H1 (cell line): ENCODE results near the gene ABCB11. TPM values are rescaled to one million over a fixed set of nuclear protein-coding genes. Genes with fewer than 3 reads are reported as not detected.

Source experiments
- CTCF ChIA-PET: fragments of 300-600 bp; sonication (Branson Sonifier 250); formaldehyde crosslinking; loops from one replicate; lab custom pipeline; 2021; ENCODE audit not compliant: partially characterized antibody; lab: Charles Lee
- POLR2A ChIA-PET: fragments of 300-600 bp; sonication (Branson Sonifier 250); formaldehyde crosslinking; loops from one replicate; lab custom pipeline; 2021; ENCODE audit warnings: inconsistent platforms; ENCODE audit not compliant: partially characterized antibody; lab: Charles Lee
- DNase-seq, 2 experiments: peaks; one replicate each; pipeline versions ENCODE4 v3.0.0 to v3.0.0-alpha.2; 2010 to 2022; ENCODE audit warnings: low spot score in 2 of 2, low read depth in 1 of 2, mixed read lengths in 1 of 2
- FAIRE-seq: peaks from 2 replicates; lab custom pipeline; 2011; peaks lifted over from hg19 to GRCh38; lab: Jason Lieb, UNC
- H2AFZ ChIP-seq: 2 replicates; pipeline ENCODE4 v1.8.1; 2012; ENCODE audit warnings: low read length, inconsistent platforms
- H2AK5ac ChIP-seq: 2 replicates; pipeline ENCODE4 v1.6.1; 2013; ENCODE audit warnings: low read depth, low read length
- H2BK120ac ChIP-seq: replicated peaks from 2 replicates; pipeline ENCODE3; 2013; ENCODE audit warnings: low read depth, low read length, inconsistent platforms
- H2BK12ac ChIP-seq: 2 replicates; pipeline ENCODE4 v1.6.1; 2013; ENCODE audit warnings: low read depth, low read length
- H2BK15ac ChIP-seq: 2 replicates; pipeline ENCODE4 v1.6.1; 2013; ENCODE audit warnings: low read length
- H2BK20ac ChIP-seq: 2 replicates; pipeline ENCODE4 v1.6.1; 2013; ENCODE audit warnings: low read length
- H2BK5ac ChIP-seq: 2 replicates; pipeline ENCODE4 v1.6.1; 2013; ENCODE audit warnings: low read depth, low read length
- H3K14ac ChIP-seq: 2 replicates; pipeline ENCODE4 v1.6.1; 2013; ENCODE audit warnings: inconsistent platforms; ENCODE audit not compliant: insufficient read length
- H3K18ac ChIP-seq: 2 replicates; pipeline ENCODE4 v1.6.1; 2013; ENCODE audit warnings: low read length; ENCODE audit errors: extremely low read depth
- H3K23ac ChIP-seq: 2 replicates; pipeline ENCODE4 v1.6.1; 2013; ENCODE audit warnings: inconsistent platforms; ENCODE audit not compliant: insufficient read length
- H3K23me2 ChIP-seq: 2 replicates; pipeline ENCODE4 v1.6.1; 2013; ENCODE audit warnings: low read depth, low read length
- H3K27ac ChIP-seq: 2 replicates; pipeline ENCODE4 v1.6.1; 2011; ENCODE audit warnings: low read depth, low read length, inconsistent platforms
- H3K27me3 ChIP-seq, 4 experiments: replicated peaks in 1 of 4; 1 replicate in 1 of 4; 2 replicates in 3 of 4; pipeline versions ENCODE4 v1.6.1 to v1.8.1; 2011 to 2013; ENCODE audit warnings: low read length in 3 of 4, mild to moderate bottlenecking in 3 of 4, inconsistent platforms in 2 of 4, mixed read lengths in 2 of 4, moderate library complexity in 1 of 4; ENCODE audit not compliant: control insufficient read depth in 3 of 4, insufficient read depth in 3 of 4; ENCODE audit errors: extremely low read depth in 1 of 4
- H3K36me3 ChIP-seq, 4 experiments: 2 replicates each; pipeline versions ENCODE4 v1.6.1 to v1.8.1; 2011 to 2013; ENCODE audit warnings: mild to moderate bottlenecking in 4 of 4, low read length in 3 of 4, moderate library complexity in 2 of 4, control low read depth in 1 of 4, inconsistent platforms in 1 of 4; ENCODE audit not compliant: insufficient read depth in 4 of 4, control insufficient read depth in 2 of 4
- H3K4ac ChIP-seq: replicated peaks from 2 replicates; pipeline ENCODE3; 2013; ENCODE audit warnings: low read length, low read depth, mixed read lengths, inconsistent platforms; ENCODE audit not compliant: insufficient read length
- H3K4me1 ChIP-seq, 4 experiments: replicated peaks in 1 of 4; 1 replicate in 1 of 4; 2 replicates in 3 of 4; pipeline versions ENCODE4 v1.6.1 to v1.8.1; 2011 to 2013; ENCODE audit warnings: low read length in 3 of 4, inconsistent platforms in 2 of 4, mixed read lengths in 1 of 4; ENCODE audit not compliant: insufficient read depth in 4 of 4, control insufficient read depth in 3 of 4
- H3K4me2 ChIP-seq, 2 experiments: 2 replicates each; pipeline versions ENCODE4 v1.6.1 to v1.8.1; 2011 to 2013; ENCODE audit warnings: low read depth in 2 of 2, low read length in 2 of 2, control low read depth in 1 of 2, inconsistent platforms in 1 of 2, mild to moderate bottlenecking in 1 of 2; ENCODE audit not compliant: insufficient read depth in 1 of 2
- H3K4me3 ChIP-seq, 4 experiments: fragments of 200-600, 300-600 bp in 1 of 4; sonication (generic), shearing (Covaris generic), sonication (Bioruptor Twin) in 1 of 4; 2 replicates each; pipeline versions ENCODE4 v1.5.1 to v1.8.1; 2011 to 2016; ENCODE audit warnings: low read length in 4 of 4, low read depth in 3 of 4, control low read depth in 2 of 4, inconsistent platforms in 2 of 4, mild to moderate bottlenecking in 2 of 4, mixed read lengths in 1 of 4, moderate library complexity in 1 of 4; ENCODE audit not compliant: insufficient read depth in 2 of 4; ENCODE audit errors: extremely low read depth in 1 of 4
- H3K56ac ChIP-seq: replicated peaks from 2 replicates; pipeline ENCODE3; 2013; ENCODE audit warnings: low read depth, mild to moderate bottlenecking, mixed read lengths, low read length, inconsistent platforms; ENCODE audit not compliant: insufficient read length
- H3K79me1 ChIP-seq: 2 replicates; pipeline ENCODE4 v1.6.1; 2013; ENCODE audit warnings: low read depth, low read length, control low read depth
- H3K79me2 ChIP-seq, 2 experiments: 2 replicates each; pipeline versions ENCODE4 v1.6.1 to v1.8.1; 2012 to 2013; ENCODE audit warnings: low read length in 2 of 2, mild to moderate bottlenecking in 2 of 2, inconsistent platforms in 1 of 2; ENCODE audit not compliant: insufficient read depth in 2 of 2, control insufficient read depth in 1 of 2
- H3K9ac ChIP-seq, 4 experiments: replicated peaks in 1 of 4; 1 replicate in 1 of 4; 2 replicates in 3 of 4; pipeline versions ENCODE4 v1.6.1 to v1.8.1; 2011 to 2013; ENCODE audit warnings: low read depth in 3 of 4, low read length in 3 of 4, control low read depth in 2 of 4, mild to moderate bottlenecking in 2 of 4, moderate library complexity in 2 of 4, inconsistent platforms in 1 of 4; ENCODE audit errors: extremely low read depth in 1 of 4
- H3K9me3 ChIP-seq, 2 experiments: 2 replicates each; pipeline versions ENCODE4 v1.6.1 to v1.8.1; 2012 to 2013; ENCODE audit warnings: mild to moderate bottlenecking in 2 of 2, moderate library complexity in 2 of 2, control low read depth in 1 of 2, inconsistent platforms in 1 of 2, low read depth in 1 of 2, low read length in 1 of 2, mixed read lengths in 1 of 2; ENCODE audit not compliant: insufficient read depth in 2 of 2
- H4K20me1 ChIP-seq, 2 experiments: replicated peaks in 1 of 2; 2 replicates each; pipeline versions ENCODE3 to v1.8.1; 2011 to 2013; ENCODE audit warnings: inconsistent platforms in 2 of 2, low read length in 2 of 2, mild to moderate bottlenecking in 1 of 2; ENCODE audit not compliant: insufficient read depth in 2 of 2, control insufficient read depth in 1 of 2
- H4K5ac ChIP-seq: 2 replicates; pipeline ENCODE4 v1.6.1; 2013; ENCODE audit warnings: low read length, low read depth, mixed read lengths, inconsistent platforms; ENCODE audit not compliant: insufficient read length
- H4K8ac ChIP-seq: 2 replicates; pipeline ENCODE4 v1.8.0; 2013; ENCODE audit warnings: mild to moderate bottlenecking, moderate library complexity, low read length, inconsistent platforms; ENCODE audit not compliant: insufficient read depth; ENCODE audit errors: extremely low read depth
- H4K91ac ChIP-seq: replicated peaks from 2 replicates; pipeline ENCODE3; 2013; ENCODE audit warnings: low read length, mixed read lengths, inconsistent platforms; ENCODE audit not compliant: insufficient read length
- BRCA1 ChIP-seq: IDR thresholded peaks from 2 replicates; pipeline ENCODE4 v1.6.1; 2012; ENCODE audit warnings: low read depth, low read length, improper control_type of control experiment
- CEBPB ChIP-seq: IDR thresholded peaks from 2 replicates; pipeline ENCODE4 v1.6.1; 2012; ENCODE audit warnings: low read depth, low read length
- E2F6 ChIP-seq: IDR thresholded peaks from 2 replicates; pipeline ENCODE4 v1.6.1; 2012; ENCODE audit warnings: inconsistent platforms
- EZH2 ChIP-seq: fragments of 200-600 bp; sonication (generic); IDR thresholded peaks from 2 replicates; pipeline ENCODE4 v1.7.1; 2012; ENCODE audit warnings: low read depth, mild to moderate bottlenecking, moderate library complexity, low read length, inconsistent platforms; ENCODE audit not compliant: severe bottlenecking
- MAFK ChIP-seq: IDR thresholded peaks from 2 replicates; pipeline ENCODE4 v1.6.1; 2012; ENCODE audit warnings: low read depth, mild to moderate bottlenecking, improper control_type of control experiment, low read length
- MAX ChIP-seq: IDR thresholded peaks from 2 replicates; pipeline ENCODE4 v1.6.1; 2012; ENCODE audit warnings: inconsistent platforms
- PHF8 ChIP-seq: fragments of 200-600 bp; sonication (generic); conservative IDR thresholded peaks from 2 replicates; pipeline ENCODE4 v1.7.1; 2012; ENCODE audit warnings: low read depth, mild to moderate bottlenecking, inconsistent platforms, low read length, moderate library complexity
- POLR2AphosphoS5 ChIP-seq: IDR thresholded peaks from 2 replicates; pipeline ENCODE4 v1.6.1; 2011; ENCODE audit warnings: low read depth, low read length
- POU5F1 ChIP-seq: IDR thresholded peaks from 2 replicates; pipeline ENCODE4 v1.6.1; 2011; ENCODE audit warnings: low read depth, mild to moderate bottlenecking, low read length, moderate library complexity
- RXRA ChIP-seq: IDR thresholded peaks from 2 replicates; pipeline ENCODE4 v1.6.1; 2011; ENCODE audit warnings: low read depth, mild to moderate bottlenecking, low read length, moderate library complexity; ENCODE audit not compliant: insufficient read depth
- SIN3A ChIP-seq, 2 experiments: IDR thresholded peaks in 1 of 2; conservative IDR thresholded peaks in 1 of 2; 2 replicates each; pipeline ENCODE4 v1.6.1; 2011 to 2012; ENCODE audit warnings: low read length in 2 of 2, improper control_type of control experiment in 1 of 2, low read depth in 1 of 2, mild to moderate bottlenecking in 1 of 2
- SIRT6 ChIP-seq: IDR thresholded peaks from one replicate; pipeline ENCODE4 v1.7.1; 2012; ENCODE audit warnings: low read length, inconsistent platforms
- SP4 ChIP-seq: IDR thresholded peaks from 2 replicates; pipeline ENCODE4 v1.6.1; 2012; ENCODE audit warnings: low read length, inconsistent platforms
- TEAD4 ChIP-seq: IDR thresholded peaks from 2 replicates; pipeline ENCODE4 v1.6.1; 2012; ENCODE audit warnings: low read depth, low read length, inconsistent platforms, mixed read lengths
- YY1 ChIP-seq: IDR thresholded peaks from 2 replicates; pipeline ENCODE4 v1.6.1; 2011; ENCODE audit warnings: low read depth, mild to moderate bottlenecking, low read length
- WGBS, 2 experiments: shearing (Covaris generic) in 1 of 2; methylation state at CpG; one replicate each; pipeline versions ENCODE4 v1.1.6 to v1.1.7; 2013 to 2015; ENCODE audit warnings: low lambda C conversion rate in 2 of 2, mixed read lengths in 2 of 2, inconsistent platforms in 1 of 2, low coverage in 1 of 2, missing lambda C conversion rate in 1 of 2; ENCODE audit not compliant: insufficient replicate concordance in 2 of 2, insufficient coverage in 1 of 2, insufficient read length in 1 of 2; ENCODE audit errors: extremely low coverage in 1 of 2, missing lambda C conversion rate in 1 of 2; 5-methylcytosine and 5-hydroxymethylcytosine counted together
- polyA plus RNA-seq, 7 experiments: library from polyadenylated mRNA; depleted of rRNA in 3 of 7; stranded (reverse) in 5 of 7; unstranded in 2 of 7; fragments of >200 nt in 5 of 7; fragments of 200-250 nt in 2 of 7; gene quantifications; 1 replicate in 5 of 7; 2 replicates in 1 of 7; 4 replicates in 1 of 7; pipeline versions ENCODE4 v1.2.1 to v1.2.3, GENCODE V29; 2011 to 2013; ENCODE audit warnings: missing spikeins in 2 of 7, mixed read lengths in 2 of 7
- total RNA-seq: library from RNA; stranded (reverse); fragmentation: NEBNext Ultra II Directional; extraction: Animal tissue kit (Norgen Biotek cat#: 25700); gene quantifications from 2 replicates; pipeline ENCODE4 v1.2.1, GENCODE V29; 2021

ABCB11 gene
- total and polyA plus RNA-seq, 2 of the 8 experiments (the other 6 are each of a cell fraction or from before 2014, with no cell fraction given), result not detected

- Histone ChIP-seq H3K4ac (no peak overlapping the region), H3K36me3 (no peaks in the 10 kb centered on the region), H4K8ac (no peak overlapping the region), H3K4me1 (peaks cover 0 to 4% (median 3%) of the 10 kb centered on the region in 4 experiments; a peak in 1 of 7 replicates), H3K79me1 (no peaks in the 10 kb centered on the region), H3K4me2 (no peak overlapping the region), H2AK5ac (no peak overlapping the region), H3K27me3 (no peaks in the 10 kb centered on the region), H2BK15ac (no peak overlapping the region), H2BK20ac (no peak overlapping the region), H3K9ac (no peak overlapping the region), H2AFZ (no peak overlapping the region), H4K20me1 (no peaks in the 10 kb centered on the region), H4K91ac (no peak overlapping the region), H3K23ac (no peak overlapping the region), H3K23me2 (no peaks in the 10 kb centered on the region), H3K4me3 (no peak overlapping the region), H2BK120ac (no peak overlapping the region), H3K56ac (no peak overlapping the region), H3K9me3 (no peaks in the 10 kb centered on the region), H2BK5ac (no peak overlapping the region), H3K79me2 (no peaks in the 10 kb centered on the region), H2BK12ac (no peak overlapping the region), H3K14ac (no peak overlapping the region), H3K18ac (no peak overlapping the region), H3K27ac (no peak overlapping the region), H4K5ac (no peak overlapping the region)
- ChIA-PET POLR2A (no interaction called here), CTCF (no interaction called here)
- WGBS, 2 experiments, result 84% methylated on average over 1 of the region's 1 CpG; no CpG with 5 or more reads in 1 of the 2 experiments
- no peak for DNase-seq
- no peak for FAIRE-seq
- TF ChIP-seq RXRA (no peak), MAFK (no peak), YY1 (no peak), POLR2AphosphoS5 (no peak), SIN3A (conservative IDR thresholded peaks at IDR 0.05 in 1 of 2, IDR thresholded peaks at IDR 0.05 in 1 of 2; ENCODE audit: low read depth in 1 of 2, low read length in 2 of 2) (no peak), SP4 (no peak), MAX (no peak), E2F6 (no peak), BRCA1 (no peak), TEAD4 (no peak), SIRT6 (no peak), EZH2 (no peak), PHF8 (no peak), CEBPB (no peak), POU5F1 (no peak)
These were observed 25.1 kb downstream of the ABCB11 start for GRCh38 chr2:169005994-169006393.
